Measurements from ENCODE around the gene JAML.
A peak's percentile ranks its signal among the peaks of the same experiment; 100 is the strongest.

The JAML gene

GRCh38 chr11:118215765-118216164 is 9.0 kb downstream of the JAML start:
- DNase-seq (ENCODE audit: low read depth), result no peak

DNA sequence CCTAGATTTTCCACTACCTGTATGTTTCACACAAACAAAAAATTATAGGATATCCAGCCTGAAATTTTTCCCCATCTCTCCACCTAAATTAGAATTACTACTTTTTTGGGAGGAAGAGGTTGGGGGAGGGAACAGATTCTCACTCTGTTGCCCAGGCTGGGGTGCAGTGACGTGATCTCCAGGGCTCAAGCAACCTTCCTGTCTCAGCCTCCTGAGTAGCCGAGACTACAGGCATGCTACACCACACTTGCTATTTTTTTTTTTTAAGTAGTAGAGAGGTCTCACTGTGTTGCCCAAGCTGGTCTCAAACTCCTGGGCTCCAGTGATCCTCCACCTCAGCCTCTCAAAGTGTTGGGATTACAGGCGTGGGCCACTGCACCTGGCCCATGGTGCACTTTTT is 9.5 kb downstream of the JAML start:
- DNase-seq (ENCODE audit: low read depth), result no peak

- no peak for DNase-seq (ENCODE audit: low read depth)
These were observed 10.4 kb downstream of the JAML start for GRCh38 chr11:118214210-118214914.

- no peak for DNase-seq (ENCODE audit: low read depth)
These were observed 11.0 kb downstream of the JAML start for GRCh38 chr11:118213781-118214180.

GRCh38 chr11:118213201-118213600 is 11.6 kb downstream of the JAML start:
- DNase-seq (ENCODE audit: low read depth), result no peak

GRCh38 chr11:118212781-118213191 is 12.0 kb downstream of the JAML start:
- DNase-seq (ENCODE audit: low read depth), result no peak

DNA sequence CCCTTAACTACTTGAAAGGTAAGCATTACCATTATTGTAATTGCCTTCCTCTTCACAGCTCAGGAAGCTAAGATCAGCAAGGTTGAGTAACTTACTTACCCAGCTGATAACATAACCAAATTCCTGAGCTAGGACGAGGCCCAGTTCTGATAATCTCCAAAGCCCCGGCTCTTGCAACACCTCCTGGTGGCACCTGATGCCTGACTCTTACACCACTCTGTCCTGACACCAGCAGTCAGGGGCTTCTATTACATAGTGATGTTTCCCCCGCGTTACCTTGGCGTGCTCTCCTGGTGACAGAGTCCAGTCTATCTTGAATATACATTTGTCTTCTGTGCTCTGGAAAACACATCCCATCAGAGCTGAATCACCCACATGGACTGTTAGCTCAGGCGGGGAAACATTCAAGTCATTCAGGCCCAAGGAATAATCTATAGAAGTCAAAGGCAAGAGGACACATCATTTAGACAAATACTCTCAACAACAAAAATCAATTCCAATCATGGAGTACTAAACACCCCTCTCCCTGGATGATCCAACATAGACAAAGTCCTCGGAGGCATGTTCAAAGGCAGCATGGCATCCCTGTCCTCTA is 12.6 kb downstream of the JAML start:
- DNase-seq (ENCODE audit: low read depth), result peak; percentile 65

DNA sequence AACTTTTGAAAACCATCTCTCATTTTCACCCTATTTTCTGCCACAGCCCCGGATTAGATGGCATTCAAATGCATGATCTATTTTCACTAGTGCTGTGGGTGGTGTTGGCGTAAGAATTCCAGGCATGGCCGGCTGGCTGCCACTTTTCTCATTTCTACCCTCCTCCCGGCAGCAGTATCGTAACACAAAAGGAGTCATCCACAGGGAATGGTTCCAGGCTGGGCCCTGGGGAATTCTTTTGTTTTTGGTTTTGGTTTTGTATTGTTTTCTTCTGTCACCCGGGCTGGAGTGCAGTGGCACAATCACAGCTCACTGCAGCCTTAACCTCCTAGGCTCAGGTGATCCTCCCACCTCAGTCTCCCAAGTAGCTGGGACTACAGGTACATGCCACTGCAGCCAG is 13.8 kb downstream of the JAML start:
- DNase-seq (ENCODE audit: low read depth), result no peak

DNA sequence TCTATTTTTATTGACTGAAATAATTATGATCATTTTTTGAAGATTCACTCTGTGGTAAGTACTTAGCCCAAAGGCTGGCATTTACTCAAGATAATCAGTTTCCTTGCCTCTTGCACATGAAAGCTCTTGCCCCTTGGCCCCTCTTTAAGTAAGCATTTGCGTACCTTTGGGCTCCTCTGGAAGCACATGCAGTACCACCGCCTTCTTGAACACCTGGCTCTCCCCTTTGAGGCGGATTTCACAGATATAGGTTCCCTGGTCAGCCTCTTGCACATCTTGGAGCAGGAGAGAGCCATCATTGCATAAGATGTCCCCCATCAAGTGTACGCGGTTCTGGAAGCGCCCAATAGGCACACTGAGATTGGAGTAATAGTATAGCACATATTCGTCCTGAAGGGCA is 14.5 kb downstream of the JAML start:
- no peak for DNase-seq (ENCODE audit: low read depth)

DNA sequence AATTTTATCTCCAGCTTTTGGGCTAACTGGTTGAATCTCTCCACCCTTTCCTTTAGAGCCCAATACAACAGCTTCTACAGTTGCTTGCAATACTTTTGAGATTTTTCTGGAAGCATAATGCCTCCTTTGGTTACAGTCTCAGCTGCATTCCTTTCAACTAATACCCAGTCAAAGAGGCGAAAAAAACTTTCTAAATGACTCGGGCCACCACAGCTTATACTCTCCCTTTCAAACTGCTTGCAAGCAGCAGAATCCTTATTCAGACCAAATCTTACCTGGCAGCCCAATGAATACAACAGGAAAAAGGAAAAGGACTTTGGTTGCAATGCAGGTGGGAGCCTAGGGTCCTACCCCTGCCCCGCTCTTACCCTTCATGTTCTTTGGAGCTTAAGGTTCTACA is 15.8 kb downstream of the JAML start:
- no peak for DNase-seq (ENCODE audit: low read depth)

DNA sequence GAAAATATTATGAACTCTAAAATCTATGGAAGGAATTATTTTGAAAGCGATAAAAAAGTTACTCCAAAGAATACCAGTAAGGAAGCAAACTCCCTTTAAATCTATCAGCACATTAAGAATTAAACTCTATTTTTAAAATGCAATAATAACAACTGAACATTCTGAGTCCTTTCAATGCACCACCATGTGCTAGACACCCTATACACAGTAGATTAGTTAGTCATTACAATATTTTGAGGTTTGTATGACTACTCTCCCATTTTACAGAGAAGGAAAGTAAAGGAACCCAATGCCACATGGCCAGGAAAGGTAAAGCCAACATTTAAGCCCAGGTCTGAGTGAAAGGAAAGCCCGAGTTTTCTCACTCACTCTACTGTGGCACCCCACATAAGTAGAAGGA is 17.7 kb downstream of the JAML start:
- no peak for DNase-seq (ENCODE audit: low read depth)

- DNase-seq (ENCODE audit: low read depth), result no peak
These were observed 18.3 kb downstream of the JAML start for GRCh38 chr11:118206391-118207031.

- DNase-seq (ENCODE audit: low read depth), result no peak
These were observed 19.0 kb downstream of the JAML start for GRCh38 chr11:118205606-118206378.

- no peak for DNase-seq (ENCODE audit: low read depth)
These were observed 22.0 kb downstream of the JAML start for GRCh38 chr11:118202599-118203422.

DNA sequence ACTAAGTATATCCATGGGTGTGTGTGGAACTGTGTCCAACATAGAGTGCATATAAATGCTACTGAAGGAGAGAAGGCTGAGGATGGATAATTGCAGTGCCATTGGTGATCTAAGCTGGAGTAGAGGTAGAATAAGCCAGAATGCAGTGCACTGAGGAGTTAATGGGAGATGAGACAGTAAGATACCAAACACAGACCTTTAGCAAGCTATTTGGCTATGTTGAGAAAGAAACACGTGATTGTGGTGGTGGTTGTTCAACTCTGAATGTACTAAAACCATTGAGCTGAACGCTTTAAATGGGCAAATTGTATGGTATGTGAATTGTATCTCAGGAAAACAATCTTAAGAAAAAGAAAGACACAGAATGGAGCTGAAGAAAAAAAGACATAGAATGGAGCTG is 22.8 kb downstream of the JAML start:
- no peak for DNase-seq (ENCODE audit: low read depth)

- no peak for DNase-seq (ENCODE audit: low read depth)
These were observed 23.7 kb downstream of the JAML start for GRCh38 chr11:118200901-118201680.

DNA sequence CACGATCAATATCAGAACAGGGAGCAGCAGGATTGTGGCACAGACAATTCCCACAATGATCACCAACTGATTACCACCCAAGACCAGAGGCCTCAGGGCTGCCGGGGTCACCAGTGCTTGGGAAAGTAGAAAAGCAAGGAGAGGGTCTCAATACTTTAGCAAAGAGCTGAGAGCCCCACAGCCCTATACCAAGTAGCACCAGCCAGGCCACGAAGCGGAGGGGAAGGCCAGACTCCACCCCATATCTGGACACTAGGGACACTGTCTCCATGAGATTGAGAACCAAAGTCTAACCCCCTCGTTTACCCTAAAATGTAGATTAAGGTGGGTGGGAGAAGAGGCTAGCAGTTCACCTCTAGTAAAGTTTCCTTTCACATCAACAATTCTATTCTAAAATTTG is 24.3 kb downstream of the JAML start:
- DNase-seq (ENCODE audit: low read depth), result no peak

GRCh38 chr11:118199135-118199534 is 25.7 kb downstream of the JAML start:
- DNase-seq (ENCODE audit: low read depth), result no peak

DNA sequence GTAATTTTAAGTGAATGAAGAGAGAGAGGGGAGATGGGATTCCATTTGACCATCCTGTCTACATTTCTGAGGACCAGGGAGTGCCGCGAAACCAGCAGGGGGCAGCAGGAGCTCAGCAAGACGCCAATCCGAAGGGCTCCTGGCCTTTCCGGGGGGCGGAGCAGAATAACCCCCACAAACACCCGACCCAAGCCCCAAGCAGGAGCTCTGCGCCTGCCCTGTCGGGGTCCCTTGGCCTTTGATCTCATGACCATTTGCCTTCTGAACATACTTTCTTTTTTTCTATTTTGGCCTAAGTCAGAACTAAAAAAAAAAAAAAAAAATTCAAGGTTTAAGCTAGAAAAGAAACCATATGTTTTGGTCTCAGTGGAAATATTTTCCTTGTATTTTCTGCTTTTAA is 26.4 kb downstream of the JAML start:
- DNase-seq (ENCODE audit: low read depth), result peak; percentile 29

GRCh38 chr11:118194835-118195627 is 29.8 kb downstream of the JAML start:
- peak; percentile 59 for DNase-seq (ENCODE audit: low read depth)
